OCI-LY7 (cell line): ENCODE data around the gene RD3L. TPM values are rescaled to one million over a fixed set of nuclear protein-coding genes. Genes with fewer than 3 reads are reported as not detected.

Source experiments
- Bru-seq: library from RNA; stranded (reverse); fragments of 400-500 nt; gene quantifications from one replicate; lab custom pipeline; 2021; lab: Mats Ljungman, UMichigan
- BruChase-seq, 2 experiments: library from RNA; stranded (reverse); fragments of 400-500 nt; gene quantifications; one replicate each; lab custom pipeline; 2021; lab: Mats Ljungman, UMichigan
- BruUV-seq: library from RNA; stranded (reverse); fragments of 400-500 nt; replicated peaks from 2 replicates; lab custom pipeline; 2021; lab: Mats Ljungman, UMichigan
- CTCF ChIA-PET: fragments of 300-600 bp; sonication (Branson Sonifier 250); formaldehyde crosslinking; loops from one replicate; lab custom pipeline; 2022; ENCODE audit warnings: antibody characterized with exemption; ENCODE audit not compliant: unreplicated experiment; lab: Charles Lee
- POLR2A ChIA-PET: fragments of 300-600 bp; sonication (Branson Sonifier 250); formaldehyde crosslinking; loops from one replicate; lab custom pipeline; 2022; ENCODE audit warnings: antibody characterized with exemption; lab: Charles Lee
- DNase-seq: peaks from one replicate; pipeline ENCODE4 v3.0.0-alpha.2; 2015; ENCODE audit warnings: low spot score
- H2AFZ ChIP-seq: fragments of 200-600 bp; sonication (generic), shearing (Covaris generic); 2 replicates; pipeline ENCODE4 v1.6.1; 2014; ENCODE audit warnings: mild to moderate bottlenecking, antibody characterized with exemption, low read length, moderate library complexity
- H3K27ac ChIP-seq: fragments of 200-600 bp; sonication (generic); 2 replicates; pipeline ENCODE4 v1.5.1; 2014; ENCODE audit warnings: mixed run types, low read depth, mild to moderate bottlenecking, moderate library complexity, low read length, inconsistent platforms; ENCODE audit not compliant: poor library complexity, severe bottlenecking
- H3K36me3 ChIP-seq: fragments of 200-600 bp; sonication (generic); 2 replicates; pipeline ENCODE4 v1.6.1; 2014; ENCODE audit warnings: mild to moderate bottlenecking, antibody characterized with exemption, low read length, moderate library complexity, mixed read lengths; ENCODE audit not compliant: insufficient read depth
- H3K4me1 ChIP-seq: fragments of 200-600 bp; sonication (generic); 2 replicates; pipeline ENCODE4 v1.5.1; 2014; ENCODE audit warnings: mild to moderate bottlenecking, low read length; ENCODE audit not compliant: insufficient read depth, poor library complexity, severe bottlenecking
- H3K4me2 ChIP-seq: fragments of 200-600 bp; sonication (generic); 2 replicates; pipeline ENCODE4 v1.6.1; 2014; ENCODE audit warnings: mild to moderate bottlenecking, low read length
- H3K4me3 ChIP-seq: fragments of 200-600 bp; sonication (generic); 2 replicates; pipeline ENCODE4 v1.5.1; 2014; ENCODE audit warnings: mild to moderate bottlenecking, low read depth, low read length; ENCODE audit not compliant: poor library complexity, severe bottlenecking
- H3K79me2 ChIP-seq: fragments of 200-600 bp; sonication (generic); 2 replicates; pipeline ENCODE4 v1.6.1; 2016; ENCODE audit warnings: low read depth, mild to moderate bottlenecking, low read length, moderate library complexity, mixed read lengths; ENCODE audit not compliant: insufficient read depth
- H3K9me2 ChIP-seq: fragments of 200-600 bp; sonication (generic); 2 replicates; pipeline ENCODE4 v1.6.1; 2016; ENCODE audit warnings: mild to moderate bottlenecking, low read length, mixed read lengths; ENCODE audit not compliant: insufficient read depth
- H3K9me3 ChIP-seq: fragments of 200-600 bp; sonication (generic); 2 replicates; pipeline ENCODE4 v1.6.1; 2014; ENCODE audit warnings: mild to moderate bottlenecking, mixed run types, low read length, mixed read lengths
- H4K20me1 ChIP-seq: fragments of 200-600 bp; sonication (generic); 2 replicates; pipeline ENCODE4 v1.6.1; 2014; ENCODE audit warnings: mild to moderate bottlenecking, antibody characterized with exemption, low read length, moderate library complexity, mixed read lengths; ENCODE audit not compliant: insufficient read depth
- EZH2phosphoT487 ChIP-seq: fragments of 200-600 bp; sonication (generic); IDR thresholded peaks from 2 replicates; pipeline ENCODE4 v1.6.1; 2018; ENCODE audit warnings: low read depth, borderline replicate concordance, mild to moderate bottlenecking, mixed run types, antibody characterized with exemption, low read length, moderate library complexity, mixed read lengths
- intact Hi-C: fragments of 100-400 bp; cut with micrococcal nuclease; formaldehyde crosslinking; loops from one replicate; pipeline ENCODE4 v1.10.0; 2022; ENCODE audit not compliant: unreplicated experiment
- long read RNA-seq: library from polyadenylated mRNA; stranded (forward); transcript quantifications from one replicate; pipeline ENCODE4 v2.0.0, GENCODE V29; 2022
- total RNA-seq, 2 experiments: library from RNA; depleted of rRNA in 1 of 2; stranded (reverse); fragments of >200 nt in 1 of 2; shearing (Covaris generic) in 1 of 2; gene quantifications; 2 replicates each; pipeline ENCODE4 v1.2.3, GENCODE V29; 2014 to 2022
- TF ChIP-seq, protein P1 (sequence below): fragments of 200-600 bp; sonication (generic); conservative IDR thresholded peaks from 2 replicates; pipeline ENCODE4 v1.5.1; 2014; ENCODE audit warnings: mild to moderate bottlenecking, antibody characterized with exemption, low read length, moderate library complexity, mixed read lengths

RD3L gene
- total RNA-seq (2014; rRNA removed; shearing (Covaris generic)) (not detected in 2 replicates), total RNA-seq (2022) (not detected in 2 replicates), Bru-seq, nascent RNA (not detected), BruChase-seq, experiment 1, labeled RNA remaining after a 6-hour chase (not detected), BruChase-seq, experiment 2, labeled RNA remaining after a 2-hour chase (not detected)
- long read RNA-seq = 0 reads

DNA sequence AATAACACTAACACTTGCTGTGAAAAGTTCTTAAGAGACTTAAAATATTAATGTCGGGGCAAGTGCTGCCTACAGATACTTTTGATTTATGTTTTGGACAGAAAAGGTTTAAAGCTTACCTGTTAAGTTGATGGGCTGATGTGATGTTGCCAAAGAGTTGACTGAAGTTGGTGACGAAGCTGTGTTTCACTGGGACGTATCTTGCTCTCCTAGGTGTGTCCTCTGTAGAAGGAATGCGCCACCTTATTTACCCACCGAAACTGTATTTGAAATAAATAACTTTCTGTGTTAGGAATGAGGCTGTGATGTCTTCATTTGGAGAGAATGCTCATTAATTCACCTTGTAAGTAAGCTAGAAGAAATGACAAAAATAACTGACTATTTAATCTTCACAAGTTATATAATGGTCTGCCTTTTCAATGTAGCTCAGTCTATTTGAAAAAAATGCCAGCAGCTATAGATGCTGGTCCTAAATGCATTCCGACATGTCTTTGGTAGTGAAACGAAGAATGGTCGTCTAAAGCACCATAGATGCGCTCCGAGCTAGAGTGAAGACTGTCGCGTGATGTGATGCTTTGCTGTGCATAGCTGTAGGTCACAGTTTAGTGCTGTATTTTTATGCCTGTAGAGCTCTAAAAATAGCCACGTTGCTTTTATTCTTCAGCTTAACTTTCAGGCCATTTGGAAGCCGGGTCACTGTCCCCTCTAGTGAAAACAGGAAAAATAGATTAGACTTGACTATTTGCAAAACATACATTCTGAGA lies at the start of gene RD3L:
RD3L (minus strand) TSS at position 557 of the 764 bp plus-strand sequence. CDS start 834 bp downstream, outside the sequence.
- no TSS peak for BruUV-seq
- ChIA-PET POLR2A (interaction anchor here (0.6 kb wide), 2 partner anchors 49 to 359 kb away, joined by 3 to 5 read pairs; no protein-coding TSS in a partner anchor), CTCF (no interaction called here)
- no peak for DNase-seq
- no peaks in the 10 kb centered on the region for H3K36me3 ChIP-seq
- H3K4me2 ChIP-seq = no peak within 1 kb of the TSS
- H3K4me3 ChIP-seq = no peak within 1 kb of the TSS
- H2AFZ ChIP-seq = no peak within 1 kb of the TSS
- no peaks in the 10 kb centered on the region for H3K79me2 ChIP-seq
- no peak for TF ChIP-seq EZH2phosphoT487
- TF ChIP-seq, protein P1, sequence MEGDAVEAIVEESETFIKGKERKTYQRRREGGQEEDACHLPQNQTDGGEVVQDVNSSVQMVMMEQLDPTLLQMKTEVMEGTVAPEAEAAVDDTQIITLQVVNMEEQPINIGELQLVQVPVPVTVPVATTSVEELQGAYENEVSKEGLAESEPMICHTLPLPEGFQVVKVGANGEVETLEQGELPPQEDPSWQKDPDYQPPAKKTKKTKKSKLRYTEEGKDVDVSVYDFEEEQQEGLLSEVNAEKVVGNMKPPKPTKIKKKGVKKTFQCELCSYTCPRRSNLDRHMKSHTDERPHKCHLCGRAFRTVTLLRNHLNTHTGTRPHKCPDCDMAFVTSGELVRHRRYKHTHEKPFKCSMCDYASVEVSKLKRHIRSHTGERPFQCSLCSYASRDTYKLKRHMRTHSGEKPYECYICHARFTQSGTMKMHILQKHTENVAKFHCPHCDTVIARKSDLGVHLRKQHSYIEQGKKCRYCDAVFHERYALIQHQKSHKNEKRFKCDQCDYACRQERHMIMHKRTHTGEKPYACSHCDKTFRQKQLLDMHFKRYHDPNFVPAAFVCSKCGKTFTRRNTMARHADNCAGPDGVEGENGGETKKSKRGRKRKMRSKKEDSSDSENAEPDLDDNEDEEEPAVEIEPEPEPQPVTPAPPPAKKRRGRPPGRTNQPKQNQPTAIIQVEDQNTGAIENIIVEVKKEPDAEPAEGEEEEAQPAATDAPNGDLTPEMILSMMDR = no peak
- no peaks in the 10 kb centered on the region for H3K9me2 ChIP-seq
- no peaks in the 10 kb centered on the region for H4K20me1 ChIP-seq
- H3K4me1 ChIP-seq = no peaks in the 10 kb centered on the region
- no peak within 1 kb of the TSS for H3K27ac ChIP-seq
- intact Hi-C loops = no loop called here
- peaks cover 7% of the 10 kb centered on the region; the same call in 1 of the 2 replicates for H3K9me3 ChIP-seq

- Histone ChIP-seq H2AFZ (no peak overlapping the region), H3K9me3 (peaks cover 10% of the 10 kb centered on the region; the same call in 1 of the 2 replicates), H3K9me2 (no peaks in the 10 kb centered on the region), H3K4me3 (no peak overlapping the region), H3K79me2 (no peaks in the 10 kb centered on the region), H3K4me2 (no peak overlapping the region), H4K20me1 (no peaks in the 10 kb centered on the region), H3K27ac (no peak overlapping the region), H3K4me1 (no peaks in the 10 kb centered on the region), H3K36me3 (no peaks in the 10 kb centered on the region)
- TF ChIP-seq EZH2phosphoT487 = no peak
- TF ChIP-seq, protein P1 = no peak
- no peak for DNase-seq
- intact Hi-C loops = no loop called here
- CTCF ChIA-PET = no interaction called here
- no TSS peak for BruUV-seq
- POLR2A ChIA-PET = no interaction called here
Measured at GRCh38 chr14:103989964-103990363, 47.6 kb upstream of the RD3L start.

DNA sequence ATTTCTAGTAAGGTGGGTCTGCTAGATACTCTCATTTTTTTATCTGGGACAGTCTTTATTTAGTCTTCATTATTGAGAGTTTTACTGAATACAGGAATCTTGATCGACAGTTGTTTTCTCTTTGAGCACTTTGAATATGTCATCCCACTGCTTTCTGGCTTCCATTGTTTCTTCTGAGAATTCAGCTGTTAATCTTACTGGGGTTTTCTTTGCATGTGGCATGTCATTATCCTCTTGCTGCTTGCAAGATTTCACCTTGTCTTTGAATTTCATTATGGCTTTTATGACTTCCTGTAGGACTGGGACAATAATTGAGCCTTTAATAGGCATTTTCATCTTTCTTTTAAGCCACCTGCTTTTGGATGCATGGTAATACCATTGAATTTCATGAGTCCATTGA lies 46.7 kb upstream of the RD3L start:
- POLR2A ChIA-PET = no interaction called here
- Histone ChIP-seq H4K20me1 (no peaks in the 10 kb centered on the region), H3K79me2 (no peaks in the 10 kb centered on the region), H3K36me3 (no peaks in the 10 kb centered on the region), H3K4me2 (no peak overlapping the region), H3K27ac (no peak overlapping the region), H3K9me2 (no peaks in the 10 kb centered on the region), H2AFZ (no peak overlapping the region), H3K4me3 (no peak overlapping the region), H3K4me1 (no peaks in the 10 kb centered on the region), H3K9me3 (peaks cover 10% of the 10 kb centered on the region; the same call in 1 of the 2 replicates)
- DNase-seq = no peak
- intact Hi-C loops = no loop called here
- BruUV-seq = no TSS peak
- CTCF ChIA-PET = no interaction called here
- no peak for TF ChIP-seq EZH2phosphoT487
- TF ChIP-seq, protein P1 = no peak
